ENCODE data around the gene LRRC49.

DNA sequence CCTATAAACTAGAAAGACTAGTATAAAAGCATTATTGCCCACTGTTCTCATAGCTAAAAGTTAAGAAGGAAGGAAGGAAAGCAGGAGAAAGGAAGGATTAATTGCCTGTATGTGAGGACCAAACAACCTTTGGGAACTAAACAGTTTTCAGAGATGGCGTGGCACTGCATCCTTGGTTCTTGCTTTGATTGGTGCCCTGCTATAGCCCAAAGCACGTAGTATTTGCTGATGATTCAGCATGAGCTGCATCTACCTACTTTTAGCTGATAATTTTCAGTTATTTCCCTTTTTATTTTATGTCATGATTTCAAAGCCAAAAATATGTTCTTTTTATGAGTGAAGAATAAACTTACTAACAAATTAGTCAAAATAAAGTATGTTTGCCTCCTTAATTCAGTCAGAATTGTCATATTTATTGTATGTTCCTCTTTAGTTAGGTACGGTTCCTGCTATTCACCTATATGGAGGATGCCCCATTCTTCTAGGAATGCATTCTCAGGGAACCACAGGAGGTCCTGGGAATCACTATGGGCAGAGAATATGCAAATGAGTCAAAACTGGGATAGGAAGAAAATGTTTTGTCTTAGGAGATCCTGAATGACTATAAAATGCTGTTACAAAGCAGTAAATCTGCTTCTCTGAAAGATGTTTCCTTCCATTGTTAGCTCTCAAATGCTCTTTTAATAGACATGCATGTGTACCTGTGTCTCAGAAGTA lies 157.2 kb downstream of the LRRC49 start:
- TF ChIP-seq CTCF (IDR thresholded peaks at IDR 0.05) (no peak), POLR2A (IDR thresholded peaks at IDR 0.05) (no peak)

All from adrenal gland (tissue), 5 donors.